OCI-LY7 (cell line): Measurements from ENCODE around the gene SCGB3A1. TPM values are rescaled to one million over a fixed set of nuclear protein-coding genes. Genes with fewer than 3 reads are reported as not detected.

Source experiments
- BruUV-seq: library from RNA; stranded (reverse); fragments of 400-500 nt; replicated peaks from 2 replicates; lab custom pipeline; 2021; lab: Mats Ljungman, UMichigan
- CTCF ChIA-PET: fragments of 300-600 bp; sonication (Branson Sonifier 250); formaldehyde crosslinking; loops from one replicate; lab custom pipeline; 2022; ENCODE audit warnings: antibody characterized with exemption; ENCODE audit not compliant: unreplicated experiment; lab: Charles Lee
- POLR2A ChIA-PET: fragments of 300-600 bp; sonication (Branson Sonifier 250); formaldehyde crosslinking; loops from one replicate; lab custom pipeline; 2022; ENCODE audit warnings: antibody characterized with exemption; lab: Charles Lee
- DNase-seq: peaks from one replicate; pipeline ENCODE4 v3.0.0-alpha.2; 2015; ENCODE audit warnings: low spot score
- H2AFZ ChIP-seq: fragments of 200-600 bp; sonication (generic), shearing (Covaris generic); 2 replicates; pipeline ENCODE4 v1.6.1; 2014; ENCODE audit warnings: mild to moderate bottlenecking, antibody characterized with exemption, low read length, moderate library complexity
- H3K27ac ChIP-seq: fragments of 200-600 bp; sonication (generic); 2 replicates; pipeline ENCODE4 v1.5.1; 2014; ENCODE audit warnings: mixed run types, low read depth, mild to moderate bottlenecking, moderate library complexity, low read length, inconsistent platforms; ENCODE audit not compliant: poor library complexity, severe bottlenecking
- H3K36me3 ChIP-seq: fragments of 200-600 bp; sonication (generic); 2 replicates; pipeline ENCODE4 v1.6.1; 2014; ENCODE audit warnings: mild to moderate bottlenecking, antibody characterized with exemption, low read length, moderate library complexity, mixed read lengths; ENCODE audit not compliant: insufficient read depth
- H3K4me1 ChIP-seq: fragments of 200-600 bp; sonication (generic); 2 replicates; pipeline ENCODE4 v1.5.1; 2014; ENCODE audit warnings: mild to moderate bottlenecking, low read length; ENCODE audit not compliant: insufficient read depth, poor library complexity, severe bottlenecking
- H3K4me2 ChIP-seq: fragments of 200-600 bp; sonication (generic); 2 replicates; pipeline ENCODE4 v1.6.1; 2014; ENCODE audit warnings: mild to moderate bottlenecking, low read length
- H3K4me3 ChIP-seq: fragments of 200-600 bp; sonication (generic); 2 replicates; pipeline ENCODE4 v1.5.1; 2014; ENCODE audit warnings: mild to moderate bottlenecking, low read depth, low read length; ENCODE audit not compliant: poor library complexity, severe bottlenecking
- H3K79me2 ChIP-seq: fragments of 200-600 bp; sonication (generic); 2 replicates; pipeline ENCODE4 v1.6.1; 2016; ENCODE audit warnings: low read depth, mild to moderate bottlenecking, low read length, moderate library complexity, mixed read lengths; ENCODE audit not compliant: insufficient read depth
- H3K9me2 ChIP-seq: fragments of 200-600 bp; sonication (generic); 2 replicates; pipeline ENCODE4 v1.6.1; 2016; ENCODE audit warnings: mild to moderate bottlenecking, low read length, mixed read lengths; ENCODE audit not compliant: insufficient read depth
- H3K9me3 ChIP-seq: fragments of 200-600 bp; sonication (generic); 2 replicates; pipeline ENCODE4 v1.6.1; 2014; ENCODE audit warnings: mild to moderate bottlenecking, mixed run types, low read length, mixed read lengths
- H4K20me1 ChIP-seq: fragments of 200-600 bp; sonication (generic); 2 replicates; pipeline ENCODE4 v1.6.1; 2014; ENCODE audit warnings: mild to moderate bottlenecking, antibody characterized with exemption, low read length, moderate library complexity, mixed read lengths; ENCODE audit not compliant: insufficient read depth
- CTCF ChIP-seq: fragments of 200-600 bp; sonication (generic); conservative IDR thresholded peaks from 2 replicates; pipeline ENCODE4 v1.5.1; 2014; ENCODE audit warnings: mild to moderate bottlenecking, antibody characterized with exemption, low read length, moderate library complexity, mixed read lengths
- EZH2phosphoT487 ChIP-seq: fragments of 200-600 bp; sonication (generic); IDR thresholded peaks from 2 replicates; pipeline ENCODE4 v1.6.1; 2018; ENCODE audit warnings: low read depth, borderline replicate concordance, mild to moderate bottlenecking, mixed run types, antibody characterized with exemption, low read length, moderate library complexity, mixed read lengths
- intact Hi-C: fragments of 100-400 bp; cut with micrococcal nuclease; formaldehyde crosslinking; loops from one replicate; pipeline ENCODE4 v1.10.0; 2022; ENCODE audit not compliant: unreplicated experiment
- total RNA-seq, 2 experiments: library from RNA; depleted of rRNA in 1 of 2; stranded (reverse); fragments of >200 nt in 1 of 2; shearing (Covaris generic) in 1 of 2; gene quantifications; 2 replicates each; pipeline ENCODE4 v1.2.3, GENCODE V29; 2014 to 2022

SCGB3A1 gene
- total RNA-seq, 2 experiments from 2014 or later = not detected

- Histone ChIP-seq H3K79me2 (no peaks in the 10 kb centered on the region), H3K4me1 (no peaks in the 10 kb centered on the region), H3K36me3 (no peaks in the 10 kb centered on the region), H3K9me3 (no peaks in the 10 kb centered on the region), H3K4me2 (no peak overlapping the region), H3K4me3 (no peak overlapping the region), H4K20me1 (no peaks in the 10 kb centered on the region), H3K27ac (no peak overlapping the region), H3K9me2 (no peaks in the 10 kb centered on the region), H2AFZ (no peak overlapping the region)
- no peak for TF ChIP-seq CTCF
- TF ChIP-seq EZH2phosphoT487 = no peak
- intact Hi-C loops = no loop called here
- no TSS peak for BruUV-seq
- POLR2A ChIA-PET = no interaction called here
- no peak for DNase-seq
- CTCF ChIA-PET = no interaction called here
These were observed 10.5 kb upstream of the SCGB3A1 start for GRCh38 chr5:180601591-180602480.

GRCh38 chr5:180600554-180601041 is 9.3 kb upstream of the SCGB3A1 start:
- no peak for DNase-seq
- Histone ChIP-seq H3K79me2 (no peaks in the 10 kb centered on the region), H3K9me3 (no peaks in the 10 kb centered on the region), H3K36me3 (no peaks in the 10 kb centered on the region), H2AFZ (no peak overlapping the region), H3K9me2 (no peaks in the 10 kb centered on the region), H4K20me1 (no peaks in the 10 kb centered on the region), H3K4me3 (no peak overlapping the region), H3K27ac (no peak overlapping the region), H3K4me1 (no peaks in the 10 kb centered on the region), H3K4me2 (no peak overlapping the region)
- POLR2A ChIA-PET = no interaction called here
- BruUV-seq = no TSS peak
- intact Hi-C loops = no loop called here
- CTCF ChIA-PET = no interaction called here
- TF ChIP-seq CTCF (no peak), EZH2phosphoT487 (no peak)
